IMR-90 (cell line): ENCODE results near the gene KIAA0825. TPM values are rescaled to one million over a fixed set of nuclear protein-coding genes. Genes with fewer than 3 reads are reported as not detected.

Experiments used
- ATAC-seq: fragments of 200-7000 bp; cut with Tn5 transposase; 2 replicates; pipeline ENCODE4 v1.9.1; 2020; ENCODE audit warnings: low read depth, mild to moderate bottlenecking, moderate library complexity
- BruUV-seq: library from RNA; stranded (reverse); fragments of 400-500 nt; replicated peaks from 2 replicates; lab custom pipeline; 2021; lab: Mats Ljungman, UMichigan
- CTCF ChIA-PET: fragments of 300-600 bp; formaldehyde crosslinking; extraction: SDS; loops from one replicate; lab custom pipeline; 2021; ENCODE audit warnings: antibody characterized with exemption; lab: Yijun Ruan, JAX
- POLR2A ChIA-PET: fragments of 300-600 bp; sonication (Branson Sonifier 250); formaldehyde crosslinking; loops from one replicate; lab custom pipeline; 2022; ENCODE audit warnings: antibody characterized with exemption; ENCODE audit not compliant: unreplicated experiment; lab: Charles Lee
- DNase-seq: peaks from one replicate; pipeline ENCODE4 v3.0.0; 2013
- H2AFZ ChIP-seq: replicated peaks from 2 replicates; pipeline ENCODE3; 2013; ENCODE audit warnings: low read length, mild to moderate bottlenecking; ENCODE audit not compliant: poor library complexity
- H2AK5ac ChIP-seq: 2 replicates; pipeline ENCODE4 v1.6.1; 2013; ENCODE audit warnings: low read depth, low read length, inconsistent platforms
- H2AK9ac ChIP-seq: replicated peaks from 2 replicates; pipeline ENCODE3; 2013; ENCODE audit warnings: mild to moderate bottlenecking, low read depth, low read length, moderate library complexity; ENCODE audit not compliant: poor library complexity
- H2BK120ac ChIP-seq: 2 replicates; pipeline ENCODE4 v1.6.1; 2013; ENCODE audit warnings: low read depth, low read length, inconsistent platforms
- H2BK15ac ChIP-seq: 3 replicates; pipeline ENCODE4 v1.6.1; 2013; ENCODE audit warnings: low read depth, low read length, inconsistent platforms
- H2BK20ac ChIP-seq: 2 replicates; pipeline ENCODE4 v1.6.1; 2013; ENCODE audit warnings: low read depth, mild to moderate bottlenecking, inconsistent platforms, low read length, moderate library complexity
- H2BK5ac ChIP-seq: 2 replicates; pipeline ENCODE4 v1.6.1; 2013; ENCODE audit warnings: mild to moderate bottlenecking, low read depth, low read length, inconsistent platforms; ENCODE audit not compliant: poor library complexity, severe bottlenecking
- H3K14ac ChIP-seq: replicated peaks from 2 replicates; pipeline ENCODE4 v1.6.1; 2013; ENCODE audit warnings: low read depth, low read length, inconsistent platforms
- H3K18ac ChIP-seq: 2 replicates; pipeline ENCODE4 v1.6.1; 2013; ENCODE audit warnings: low read depth, low read length, control low read depth
- H3K23ac ChIP-seq: 2 replicates; pipeline ENCODE4 v1.6.1; 2013; ENCODE audit warnings: low read depth, low read length, inconsistent platforms
- H3K27ac ChIP-seq: 2 replicates; pipeline ENCODE4 v1.5.1; 2013; ENCODE audit warnings: mild to moderate bottlenecking, control low read depth, low read length; ENCODE audit not compliant: insufficient read depth
- H3K27me3 ChIP-seq: 2 replicates; pipeline ENCODE4 v1.6.1; 2013; ENCODE audit warnings: low read length; ENCODE audit not compliant: control insufficient read depth, insufficient read depth
- H3K36me3 ChIP-seq: 2 replicates; pipeline ENCODE4 v1.6.1; 2013; ENCODE audit warnings: low read length, mixed read lengths; ENCODE audit not compliant: control insufficient read depth, insufficient read depth
- H3K4ac ChIP-seq: 2 replicates; pipeline ENCODE4 v1.6.1; 2013; ENCODE audit warnings: low read depth, low read length, inconsistent platforms
- H3K4me1 ChIP-seq: 2 replicates; pipeline ENCODE4 v1.6.1; 2013; ENCODE audit warnings: low read length, mixed read lengths; ENCODE audit not compliant: control insufficient read depth, insufficient read depth
- H3K4me2 ChIP-seq: 2 replicates; pipeline ENCODE4 v1.6.1; 2013; ENCODE audit warnings: low read depth, mild to moderate bottlenecking, control low read depth, low read length, moderate library complexity
- H3K4me3 ChIP-seq: 2 replicates; pipeline ENCODE4 v1.5.1; 2013; ENCODE audit warnings: low read depth, mild to moderate bottlenecking, control low read depth, low read length, moderate library complexity; ENCODE audit not compliant: insufficient read depth
- H3K56ac ChIP-seq: 2 replicates; pipeline ENCODE4 v1.6.1; 2013; ENCODE audit warnings: low read length, inconsistent platforms; ENCODE audit not compliant: insufficient read depth; ENCODE audit errors: extremely low read depth
- H3K79me1 ChIP-seq, 2 experiments: 2 replicates each; pipeline ENCODE4 v1.6.1; 2013; ENCODE audit warnings: low read length in 2 of 2, inconsistent platforms in 1 of 2, low read depth in 1 of 2
- H3K9ac ChIP-seq: 2 replicates; pipeline ENCODE4 v1.6.1; 2013; ENCODE audit warnings: low read depth, low read length, control low read depth
- H3K9me1 ChIP-seq: 2 replicates; pipeline ENCODE4 v1.6.1; 2013; ENCODE audit warnings: low read length, inconsistent platforms; ENCODE audit not compliant: insufficient read depth
- H3K9me3 ChIP-seq: 2 replicates; pipeline ENCODE4 v1.6.1; 2013; ENCODE audit warnings: low read length; ENCODE audit not compliant: control insufficient read depth, insufficient read depth
- H4K20me1 ChIP-seq: 2 replicates; pipeline ENCODE4 v1.6.1; 2013; ENCODE audit warnings: low read length, inconsistent platforms; ENCODE audit not compliant: insufficient read depth
- H4K5ac ChIP-seq: 2 replicates; pipeline ENCODE4 v1.6.1; 2013; ENCODE audit warnings: mild to moderate bottlenecking, low read depth, low read length, control low read depth
- H4K8ac ChIP-seq, 2 experiments: 2 replicates each; pipeline ENCODE4 v1.6.1; 2013; ENCODE audit warnings: low read depth in 2 of 2, low read length in 2 of 2, control low read depth in 1 of 2, inconsistent platforms in 1 of 2
- H4K91ac ChIP-seq: 2 replicates; pipeline ENCODE4 v1.6.1; 2013; ENCODE audit warnings: low read depth, low read length, inconsistent platforms; ENCODE audit not compliant: insufficient read depth
- CHD1 ChIP-seq: IDR thresholded peaks from 2 replicates; pipeline ENCODE4 v1.6.1; 2012; ENCODE audit warnings: low read depth, low read length, improper control_type of control experiment
- NFE2L2 ChIP-seq: fragments of 150-350 bp; IDR thresholded peaks from 2 replicates; pipeline ENCODE4 v1.6.1; 2016; ENCODE audit warnings: low read depth, mild to moderate bottlenecking, low read length
- SMC3 ChIP-seq: fragments of 150-350 bp; IDR thresholded peaks from 2 replicates; pipeline ENCODE4 v1.6.1; 2016; ENCODE audit warnings: low read depth, mild to moderate bottlenecking, antibody characterized with exemption, low read length, moderate library complexity
- WGBS, 2 experiments: methylation state at CpG; one replicate each; pipeline versions ENCODE4 v1.1.5 to v1.1.7; 2013; ENCODE audit warnings: missing lambda C conversion rate in 2 of 2; ENCODE audit not compliant: insufficient read length in 1 of 2; ENCODE audit errors: extremely low coverage in 2 of 2; 5-methylcytosine and 5-hydroxymethylcytosine counted together
- dilution Hi-C: fragments of 300-500 bp; cut with HindIII; formaldehyde crosslinking; loops from one replicate; pipeline ENCODE4 v1.14.3; 2018; ENCODE audit warnings: low sequenced_read_pairs; ENCODE audit not compliant: unreplicated experiment
- in situ Hi-C: fragments of 300-500 bp; cut with MboI; formaldehyde crosslinking; loops from 3 replicates; pipeline ENCODE4 v1.14.3; 2019; ENCODE audit warnings: low sequenced_read_pairs, inconsistent platforms, mixed read lengths
- intact Hi-C: fragments of 100-400 bp; cut with micrococcal nuclease; formaldehyde crosslinking; loops from 2 replicates; pipeline ENCODE4 v1.10.0; 2022
- polyA plus RNA-seq, 3 experiments: library from polyadenylated mRNA; depleted of rRNA; stranded (reverse); fragments of >200 nt; gene quantifications; 2 replicates each; pipeline ENCODE4 v1.2.3, GENCODE V29; 2012; ENCODE audit warnings: low replicate concordance in 1 of 3
- total RNA-seq: library from RNA; depleted of rRNA; stranded (reverse); fragments of >200 nt; gene quantifications from 2 replicates; pipeline ENCODE4 v1.2.3, GENCODE V29; 2012

Gene KIAA0825
- total and polyA plus RNA-seq, 2 of the 4 experiments (the other 2 are of a cell fraction), result 0.46 to 1.8 TPM

GRCh38 chr5:94308442-94308841, 310.0 kb downstream of the KIAA0825 start:
- Histone ChIP-seq H3K23ac (no peak overlapping the region), H3K36me3 (no peaks in the 10 kb centered on the region), H3K4me3 (no peak overlapping the region), H3K14ac (no peak overlapping the region), H3K4me1 (peaks cover 2% of the 10 kb centered on the region; the same call in 1 of the 2 replicates), H3K79me1 (no peaks in the 10 kb centered on the region), H2BK120ac (no peak overlapping the region), H2BK15ac (no peak overlapping the region), H4K20me1 (no peaks in the 10 kb centered on the region), H4K8ac (no peak overlapping the region), H3K27ac (no peak overlapping the region), H2BK20ac (no peak overlapping the region), H3K4ac (no peak overlapping the region), H3K9me3 (no peaks in the 10 kb centered on the region), H3K9ac (no peak overlapping the region), H4K91ac (no peak overlapping the region), H3K56ac (no peak overlapping the region), H2AK5ac (no peak overlapping the region), H4K5ac (no peak overlapping the region), H3K27me3 (no peaks in the 10 kb centered on the region), H3K9me1 (no peaks in the 10 kb centered on the region), H2AFZ (no peak overlapping the region), H2AK9ac (no peak overlapping the region), H3K4me2 (no peak overlapping the region), H2BK5ac (no peak overlapping the region), H3K18ac (no peak overlapping the region)
- ATAC-seq (peak; percentile 46; the same call in 1 of the 2 replicates), DNase-seq (peak; percentile 16)
- TF ChIP-seq CHD1, result no peak
- TF ChIP-seq NFE2L2, result no peak
- no peak for TF ChIP-seq SMC3
- ChIA-PET POLR2A (interaction anchor here (0.6 kb wide), 1 partner anchor 33 kb away, joined by 4 read pairs; no protein-coding TSS in a partner anchor), CTCF (interaction anchor here (0.6 kb wide), 1 partner anchor 49 kb away, joined by 3 read pairs; no protein-coding TSS in a partner anchor)
- in situ Hi-C loops, result no loop called here
- no CpG with 5 or more reads among the region's 1 CpG for WGBS, 2 experiments
- intact Hi-C loops, result no loop called here
- BruUV-seq, result no TSS peak
- dilution Hi-C loops, result no loop called here
